OCI-LY1 (cell line): Measurements from ENCODE around the gene CDKL5.

ENCODE experiments used
- H2AFZ ChIP-seq: fragments of 200-600 bp; sonication (generic), shearing (Covaris generic); 2 replicates; pipeline ENCODE4 v1.6.0; 2014; ENCODE audit warnings: antibody characterized with exemption, mild to moderate bottlenecking, low read length
- H3F3A ChIP-seq: fragments of 200-600 bp; sonication (generic), shearing (Covaris generic); 2 replicates; pipeline ENCODE4 v1.6.0; 2014; ENCODE audit warnings: mild to moderate bottlenecking, antibody characterized with exemption, low read length, moderate library complexity; ENCODE audit not compliant: insufficient read depth
- H3K27ac ChIP-seq: fragments of 200-600 bp; sonication (generic); 2 replicates; pipeline ENCODE4 v1.5.1; 2014; ENCODE audit warnings: low read length, mixed run types, mild to moderate bottlenecking, low read depth; ENCODE audit not compliant: poor library complexity, severe bottlenecking
- H3K27me3 ChIP-seq: fragments of 200-600 bp; sonication (generic); 2 replicates; pipeline ENCODE4 v1.6.0; 2014; ENCODE audit warnings: antibody characterized with exemption, mild to moderate bottlenecking, low read length, moderate library complexity; ENCODE audit not compliant: insufficient read depth
- H3K36me3 ChIP-seq: fragments of 200-600 bp; sonication (generic); 2 replicates; pipeline ENCODE4 v1.6.1; 2014; ENCODE audit warnings: mild to moderate bottlenecking, antibody characterized with exemption, low read length, moderate library complexity, mixed read lengths; ENCODE audit not compliant: insufficient read depth
- H3K4me1 ChIP-seq: fragments of 200-600 bp; sonication (generic); 2 replicates; pipeline ENCODE4 v1.5.1; 2014; ENCODE audit warnings: mild to moderate bottlenecking, low read length, moderate library complexity; ENCODE audit not compliant: insufficient read depth, severe bottlenecking
- H3K4me2 ChIP-seq: fragments of 200-600 bp; sonication (generic), shearing (Covaris generic); 2 replicates; pipeline ENCODE4 v1.6.1; 2014; ENCODE audit warnings: low read length
- H3K4me3 ChIP-seq: fragments of 200-600 bp; sonication (generic); 2 replicates; pipeline ENCODE4 v1.5.1; 2014; ENCODE audit warnings: low read length, low read depth, mild to moderate bottlenecking, mixed read lengths; ENCODE audit not compliant: poor library complexity, severe bottlenecking
- H3K79me2 ChIP-seq: fragments of 200-600 bp; shearing (Covaris generic); 2 replicates; pipeline ENCODE4 v1.6.1; 2016; ENCODE audit warnings: mixed run types, low read length, mixed read lengths; ENCODE audit not compliant: insufficient read depth
- H3K9ac ChIP-seq: fragments of 200-600 bp; sonication (generic), shearing (Covaris generic); 2 replicates; pipeline ENCODE4 v1.6.1; 2014; ENCODE audit warnings: mild to moderate bottlenecking, low read length, mixed read lengths
- H3K9me2 ChIP-seq: fragments of 200-600 bp; sonication (generic), shearing (Covaris generic); 2 replicates; pipeline ENCODE4 v1.6.1; 2014; ENCODE audit warnings: low read depth, mild to moderate bottlenecking, low read length, mixed read lengths
- H3K9me3 ChIP-seq: fragments of 200-600 bp; shearing (Covaris generic); 2 replicates; pipeline ENCODE4 v1.6.1; 2014; ENCODE audit warnings: low read length, mixed read lengths
- H4K20me1 ChIP-seq: fragments of 200-600 bp; sonication (generic), shearing (Covaris generic); 2 replicates; pipeline ENCODE4 v1.6.0; 2016; ENCODE audit warnings: mild to moderate bottlenecking, low read length; ENCODE audit not compliant: insufficient read depth
- EZH2 ChIP-seq: fragments of 200-600 bp; sonication (generic), shearing (Covaris generic); IDR thresholded peaks from 2 replicates; pipeline ENCODE4 v1.8.0; 2017; ENCODE audit warnings: borderline replicate concordance, mixed run types, mild to moderate bottlenecking, antibody characterized with exemption, low read length, moderate library complexity, mixed read lengths
- TF ChIP-seq, protein P1 (sequence below): fragments of 200-600 bp; sonication (generic), shearing (Covaris generic); IDR thresholded peaks from 2 replicates; pipeline ENCODE4 v1.5.1; 2017; ENCODE audit warnings: mild to moderate bottlenecking, antibody characterized with exemption, low read length, moderate library complexity, mixed read lengths

CDKL5 gene

DNA sequence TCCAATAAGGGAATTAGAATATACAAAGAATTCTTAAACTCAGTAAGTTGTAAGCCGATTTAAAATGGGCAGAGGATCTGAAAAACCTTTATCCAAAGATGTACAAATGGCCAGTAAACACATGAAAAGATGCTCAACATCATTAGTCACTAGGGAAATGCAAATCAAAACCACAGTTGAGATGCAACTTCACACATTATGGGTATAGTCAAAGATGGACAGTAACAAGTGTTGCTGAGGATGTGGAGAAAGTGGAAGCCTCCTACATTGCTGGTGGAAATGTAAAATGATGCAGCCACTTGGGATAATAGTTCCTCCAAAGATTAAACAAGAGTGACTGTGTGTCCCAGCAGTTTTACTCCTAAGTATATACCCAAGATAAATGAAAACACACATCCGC lies 213.9 kb downstream of the CDKL5 start:
- TF ChIP-seq, protein P1, sequence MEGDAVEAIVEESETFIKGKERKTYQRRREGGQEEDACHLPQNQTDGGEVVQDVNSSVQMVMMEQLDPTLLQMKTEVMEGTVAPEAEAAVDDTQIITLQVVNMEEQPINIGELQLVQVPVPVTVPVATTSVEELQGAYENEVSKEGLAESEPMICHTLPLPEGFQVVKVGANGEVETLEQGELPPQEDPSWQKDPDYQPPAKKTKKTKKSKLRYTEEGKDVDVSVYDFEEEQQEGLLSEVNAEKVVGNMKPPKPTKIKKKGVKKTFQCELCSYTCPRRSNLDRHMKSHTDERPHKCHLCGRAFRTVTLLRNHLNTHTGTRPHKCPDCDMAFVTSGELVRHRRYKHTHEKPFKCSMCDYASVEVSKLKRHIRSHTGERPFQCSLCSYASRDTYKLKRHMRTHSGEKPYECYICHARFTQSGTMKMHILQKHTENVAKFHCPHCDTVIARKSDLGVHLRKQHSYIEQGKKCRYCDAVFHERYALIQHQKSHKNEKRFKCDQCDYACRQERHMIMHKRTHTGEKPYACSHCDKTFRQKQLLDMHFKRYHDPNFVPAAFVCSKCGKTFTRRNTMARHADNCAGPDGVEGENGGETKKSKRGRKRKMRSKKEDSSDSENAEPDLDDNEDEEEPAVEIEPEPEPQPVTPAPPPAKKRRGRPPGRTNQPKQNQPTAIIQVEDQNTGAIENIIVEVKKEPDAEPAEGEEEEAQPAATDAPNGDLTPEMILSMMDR: no peak
- no peak for TF ChIP-seq EZH2
- Histone ChIP-seq H3K27me3 (no peaks in the 10 kb centered on the region), H3K4me1 (no peaks in the 10 kb centered on the region), H3K4me2 (no peak overlapping the region), H3K9ac (no peak overlapping the region), H2AFZ (no peak overlapping the region), H3K9me3 (no peaks in the 10 kb centered on the region), H3K9me2 (no peaks in the 10 kb centered on the region), H3K4me3 (no peak overlapping the region), H4K20me1 (no peaks in the 10 kb centered on the region), H3K36me3 (no peaks in the 10 kb centered on the region), H3K79me2 (no peaks in the 10 kb centered on the region), H3K27ac (no peak overlapping the region), H3F3A (no peaks in the 10 kb centered on the region)

DNA sequence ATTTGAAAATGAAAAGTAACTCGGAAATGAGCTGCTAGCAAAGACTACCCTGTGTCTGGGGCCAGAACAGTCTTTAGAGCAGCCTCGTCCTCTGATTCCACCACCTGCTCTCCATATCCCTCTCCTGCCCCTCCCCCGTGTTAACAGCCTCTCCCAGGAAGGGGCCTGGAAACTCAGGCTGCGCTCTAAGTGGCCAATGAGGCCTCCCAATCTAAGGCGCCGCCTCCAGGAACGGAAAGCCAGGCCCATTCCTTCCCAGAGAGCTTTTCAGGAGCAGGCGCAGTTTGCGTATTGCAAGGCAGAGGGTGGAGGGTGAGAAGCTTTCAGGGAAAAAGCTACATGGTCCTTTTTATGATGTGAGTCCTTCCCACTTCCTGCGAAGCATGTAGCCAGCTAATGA lies 215.3 kb downstream of the CDKL5 start:
- Histone ChIP-seq H3K4me3 (no peak overlapping the region), H3K9ac (no peak overlapping the region), H3K4me1 (no peaks in the 10 kb centered on the region), H3K4me2 (no peak overlapping the region), H2AFZ (no peak overlapping the region), H3K79me2 (no peaks in the 10 kb centered on the region), H3K9me2 (no peaks in the 10 kb centered on the region), H3K27ac (no peak overlapping the region), H3F3A (no peaks in the 10 kb centered on the region), H3K9me3 (no peaks in the 10 kb centered on the region), H3K36me3 (no peaks in the 10 kb centered on the region), H4K20me1 (no peaks in the 10 kb centered on the region), H3K27me3 (no peaks in the 10 kb centered on the region)
- TF ChIP-seq, protein P1: no peak
- no peak for TF ChIP-seq EZH2

DNA sequence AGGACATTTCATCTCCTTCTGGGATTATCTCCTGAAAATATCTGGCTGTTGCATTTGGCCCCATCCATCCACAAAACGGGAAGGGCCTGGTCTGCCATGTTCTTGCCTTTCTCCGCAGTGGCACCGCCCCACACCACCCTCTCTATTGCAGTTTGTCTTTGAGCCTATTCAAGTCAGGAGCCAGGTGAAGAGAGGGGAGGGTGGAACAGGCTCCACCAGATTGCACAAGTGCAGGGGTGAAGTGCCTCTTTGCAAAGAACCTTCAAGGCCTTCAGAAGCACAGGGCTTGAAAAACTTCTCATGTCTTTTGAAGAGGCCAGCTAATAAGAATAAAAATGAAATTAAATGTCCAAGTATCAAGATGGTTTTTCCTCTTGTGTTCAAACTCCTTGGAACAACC lies 217.8 kb downstream of the CDKL5 start:
- Histone ChIP-seq H3K4me1 (no peaks in the 10 kb centered on the region), H3K27ac (no peak overlapping the region), H3K9me3 (no peaks in the 10 kb centered on the region), H3K4me3 (no peak overlapping the region), H2AFZ (no peak overlapping the region), H3K36me3 (no peaks in the 10 kb centered on the region), H3F3A (no peaks in the 10 kb centered on the region), H4K20me1 (no peaks in the 10 kb centered on the region), H3K9me2 (no peaks in the 10 kb centered on the region), H3K27me3 (no peaks in the 10 kb centered on the region), H3K9ac (no peak overlapping the region), H3K79me2 (no peaks in the 10 kb centered on the region), H3K4me2 (no peak overlapping the region)
- TF ChIP-seq, protein P1: no peak
- TF ChIP-seq EZH2: no peak
